ENCODE measurements around the gene CMBL. TPM values are rescaled to one million over a fixed set of nuclear protein-coding genes. Genes with fewer than 3 reads are reported as not detected.

The CMBL gene
- total and polyA plus RNA-seq, 2 of the 13 experiments (the other 11 are each of a cell fraction or from before 2014, with no cell fraction given) = 11.5 to 17.0 TPM

GRCh38 chr5:10353241-10354047, 45.7 kb upstream of the CMBL start, which contains the start of gene MARCHF6 (continued):
- TF ChIP-seq KLF15 (CRISPR knock-in tag; IDR thresholded peaks at IDR 0.05; ENCODE audit: borderline replicate concordance) = no peak
- TF ChIP-seq CHCHD3 (CRISPR knock-in tag; IDR thresholded peaks at IDR 0.05) = peak; percentile 83; the same call in 1 of the 2 replicates
- TF ChIP-seq ZNF382 (CRISPR knock-in tag; IDR thresholded peaks at IDR 0.05; ENCODE audit: borderline replicate concordance) = no peak
- TF ChIP-seq, protein P1, sequence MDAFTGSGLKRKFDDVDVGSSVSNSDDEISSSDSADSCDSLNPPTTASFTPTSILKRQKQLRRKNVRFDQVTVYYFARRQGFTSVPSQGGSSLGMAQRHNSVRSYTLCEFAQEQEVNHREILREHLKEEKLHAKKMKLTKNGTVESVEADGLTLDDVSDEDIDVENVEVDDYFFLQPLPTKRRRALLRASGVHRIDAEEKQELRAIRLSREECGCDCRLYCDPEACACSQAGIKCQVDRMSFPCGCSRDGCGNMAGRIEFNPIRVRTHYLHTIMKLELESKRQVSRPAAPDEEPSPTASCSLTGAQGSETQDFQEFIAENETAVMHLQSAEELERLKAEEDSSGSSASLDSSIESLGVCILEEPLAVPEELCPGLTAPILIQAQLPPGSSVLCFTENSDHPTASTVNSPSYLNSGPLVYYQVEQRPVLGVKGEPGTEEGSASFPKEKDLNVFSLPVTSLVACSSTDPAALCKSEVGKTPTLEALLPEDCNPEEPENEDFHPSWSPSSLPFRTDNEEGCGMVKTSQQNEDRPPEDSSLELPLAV (CRISPR knock-in tag; conservative IDR thresholded peaks at IDR 0.05; ENCODE audit: low read depth) = no peak
- TF ChIP-seq KDM5B (CRISPR knock-in tag; IDR thresholded peaks at IDR 0.05; ENCODE audit: borderline replicate concordance) = peak; percentile 94
- TF ChIP-seq ZNF550 (CRISPR knock-in tag; IDR thresholded peaks at IDR 0.05; ENCODE audit: borderline replicate concordance) = peak; percentile 62
- TF ChIP-seq, protein P2, sequence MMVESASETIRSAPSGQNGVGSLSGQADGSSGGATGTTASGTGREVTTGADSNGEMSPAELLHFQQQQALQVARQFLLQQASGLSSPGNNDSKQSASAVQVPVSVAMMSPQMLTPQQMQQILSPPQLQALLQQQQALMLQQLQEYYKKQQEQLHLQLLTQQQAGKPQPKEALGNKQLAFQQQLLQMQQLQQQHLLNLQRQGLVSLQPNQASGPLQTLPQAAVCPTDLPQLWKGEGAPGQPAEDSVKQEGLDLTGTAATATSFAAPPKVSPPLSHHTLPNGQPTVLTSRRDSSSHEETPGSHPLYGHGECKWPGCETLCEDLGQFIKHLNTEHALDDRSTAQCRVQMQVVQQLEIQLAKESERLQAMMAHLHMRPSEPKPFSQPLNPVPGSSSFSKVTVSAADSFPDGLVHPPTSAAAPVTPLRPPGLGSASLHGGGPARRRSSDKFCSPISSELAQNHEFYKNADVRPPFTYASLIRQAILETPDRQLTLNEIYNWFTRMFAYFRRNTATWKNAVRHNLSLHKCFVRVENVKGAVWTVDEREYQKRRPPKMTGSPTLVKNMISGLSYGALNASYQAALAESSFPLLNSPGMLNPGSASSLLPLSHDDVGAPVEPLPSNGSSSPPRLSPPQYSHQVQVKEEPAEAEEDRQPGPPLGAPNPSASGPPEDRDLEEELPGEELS (CRISPR knock-in tag; IDR thresholded peaks at IDR 0.05) = peak; percentile 37; the same call in 1 of the 2 replicates
- peak; percentile 67 for TF ChIP-seq ZSCAN21 (CRISPR knock-in tag; IDR thresholded peaks at IDR 0.05; ENCODE audit: borderline replicate concordance)
- no peak for TF ChIP-seq EHMT2 (IDR thresholded peaks at IDR 0.05; ENCODE audit: borderline replicate concordance, low read depth, low read length)
- 0 out of 2 replicates have a peak, but pooled peaks have one; percentile 28 for TF ChIP-seq ZNF552 (CRISPR knock-in tag; IDR thresholded peaks at IDR 0.05; ENCODE audit: borderline replicate concordance)
- 0 out of 2 replicates have a peak, but pooled peaks have one; percentile 75 for TF ChIP-seq CBX5 (CRISPR knock-in tag; IDR thresholded peaks at IDR 0.05; ENCODE audit: borderline replicate concordance)
- TF ChIP-seq XBP1 (CRISPR knock-in tag; IDR thresholded peaks at IDR 0.05) = peak; percentile 44; the same call in 1 of the 2 replicates
- TF ChIP-seq, protein P3, sequence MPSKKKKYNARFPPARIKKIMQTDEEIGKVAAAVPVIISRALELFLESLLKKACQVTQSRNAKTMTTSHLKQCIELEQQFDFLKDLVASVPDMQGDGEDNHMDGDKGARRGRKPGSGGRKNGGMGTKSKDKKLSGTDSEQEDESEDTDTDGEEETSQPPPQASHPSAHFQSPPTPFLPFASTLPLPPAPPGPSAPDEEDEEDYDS (CRISPR knock-in tag; IDR thresholded peaks at IDR 0.05) = peak; percentile 91
- peak; percentile 84; the same call in 1 of the 2 replicates for TF ChIP-seq KMT2A (CRISPR knock-in tag; IDR thresholded peaks at IDR 0.05)
- TF ChIP-seq REXO4 (CRISPR knock-in tag; IDR thresholded peaks at IDR 0.05; ENCODE audit: borderline replicate concordance) = no peak
- TF ChIP-seq CEBPG (CRISPR knock-in tag; IDR thresholded peaks at IDR 0.05) = no peak
- TF ChIP-seq ATF5 (CRISPR knock-in tag; IDR thresholded peaks at IDR 0.05; ENCODE audit: low read depth) = peak; percentile 67; the same call in 1 of the 2 replicates
- no peak for TF ChIP-seq SP140L (CRISPR knock-in tag; IDR thresholded peaks at IDR 0.05; ENCODE audit: borderline replicate concordance)
- TF ChIP-seq CREBL2 (CRISPR knock-in tag; IDR thresholded peaks at IDR 0.05; ENCODE audit: borderline replicate concordance) = no peak; the same call in 1 of the 2 replicates
- TF ChIP-seq MIXL1 (CRISPR knock-in tag; IDR thresholded peaks at IDR 0.05) = peak; percentile 25; the same call in 1 of the 2 replicates
- TF ChIP-seq PLSCR1 (CRISPR knock-in tag; IDR thresholded peaks at IDR 0.05; ENCODE audit: borderline replicate concordance) = peak; percentile 65; the same call in 1 of the 2 replicates
- TF ChIP-seq SRY (CRISPR knock-in tag; IDR thresholded peaks at IDR 0.05) = peak; percentile 78; the same call in 1 of the 2 replicates
- peak; percentile 82; the same call in 1 of the 2 replicates for TF ChIP-seq NKX3-1 (CRISPR knock-in tag; IDR thresholded peaks at IDR 0.05)

Data from HepG2 (cell line).